ENCODE measurements around the gene ANOS1. TPM values are rescaled to one million over a fixed set of nuclear protein-coding genes. Genes with fewer than 3 reads are reported as not detected.

The ANOS1 gene
- total RNA-seq, 1 experiment from 2014 or later: 24.8 TPM

DNA sequence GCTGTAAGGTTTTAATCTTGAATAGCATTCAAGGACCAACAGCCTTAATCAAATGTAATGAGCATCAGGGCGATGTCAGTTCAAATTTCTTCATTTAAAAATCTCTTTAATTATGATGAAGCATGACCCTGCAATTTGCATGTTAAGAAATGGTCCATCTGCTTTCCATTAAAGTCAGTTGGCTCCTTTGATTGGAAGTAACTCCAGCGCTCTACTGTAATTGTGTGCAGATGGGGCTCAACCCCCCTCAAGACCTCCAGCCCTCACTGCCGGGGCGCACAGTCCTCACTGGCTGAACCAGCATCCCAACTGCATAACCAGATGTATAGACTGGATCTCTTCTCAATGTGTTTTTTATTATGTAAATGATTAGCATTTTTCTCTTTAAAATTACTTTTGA is 140.4 kb downstream of the ANOS1 start:
- Mint-ChIP-seq H3K4me3 (no peak overlapping the region), H3K27me3 (ENCODE audit: low read depth) (no peaks in the 10 kb centered on the region), H3K9me3 (no peaks in the 10 kb centered on the region), H3K27ac (no peak overlapping the region), H3K36me3 (peaks cover 16% of the 10 kb centered on the region), H3K4me1 (peaks cover 31% of the 10 kb centered on the region)
- TF ChIP-seq NFYB (CRISPR knock-in tag; conservative IDR thresholded peaks at IDR 0.05; ENCODE audit: low read depth): no peak
- ChIA-PET CTCF (no interaction called here), POLR2A (no interaction called here)
- DNase-seq (ENCODE audit: low spot score): no peak
- ATAC-seq: no peak

DNA sequence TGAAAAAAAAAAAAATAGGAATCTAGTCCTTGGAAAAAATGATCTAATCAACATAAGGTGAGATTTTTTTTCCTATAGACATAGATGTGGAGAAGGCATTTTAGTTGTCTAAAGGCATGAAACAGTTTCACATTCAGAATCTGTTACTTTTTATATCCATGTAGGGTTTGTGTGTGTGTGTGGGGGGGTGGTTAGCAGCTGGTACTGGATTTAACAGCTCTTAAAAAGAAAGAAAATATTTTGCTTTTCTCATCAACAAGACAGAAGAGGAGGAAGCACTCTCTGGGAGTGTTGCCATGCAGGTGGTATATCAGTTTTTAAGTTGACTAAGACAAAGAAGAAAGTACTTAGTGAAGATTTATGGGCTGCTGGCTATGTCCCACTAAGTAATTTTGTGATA is 145.0 kb downstream of the ANOS1 start:
- no peak for ATAC-seq
- Mint-ChIP-seq H3K27ac (no peak overlapping the region), H3K9me3 (no peaks in the 10 kb centered on the region), H3K4me3 (no peak overlapping the region), H3K27me3 (ENCODE audit: low read depth) (no peaks in the 10 kb centered on the region), H3K36me3 (peaks cover 15% of the 10 kb centered on the region), H3K4me1 (peaks cover 25% of the 10 kb centered on the region)
- no peak for DNase-seq (ENCODE audit: low spot score)
- TF ChIP-seq ZNF138 (CRISPR knock-in tag; conservative IDR thresholded peaks at IDR 0.05) (no peak), TP53 (CRISPR knock-in tag; IDR thresholded peaks at IDR 0.05) (no peak), ELF4 (CRISPR knock-in tag; IDR thresholded peaks at IDR 0.05; ENCODE audit: low read depth) (no peak), ZNF232 (CRISPR knock-in tag; IDR thresholded peaks at IDR 0.05) (no peak), ETV6 (CRISPR knock-in tag; IDR thresholded peaks at IDR 0.05) (no peak), GTF2I (CRISPR knock-in tag; conservative IDR thresholded peaks at IDR 0.05) (no peak), JAZF1 (CRISPR knock-in tag; IDR thresholded peaks at IDR 0.05) (no peak), EMX1 (CRISPR knock-in tag; IDR thresholded peaks at IDR 0.05) (no peak)
- TF ChIP-seq, protein P1, sequence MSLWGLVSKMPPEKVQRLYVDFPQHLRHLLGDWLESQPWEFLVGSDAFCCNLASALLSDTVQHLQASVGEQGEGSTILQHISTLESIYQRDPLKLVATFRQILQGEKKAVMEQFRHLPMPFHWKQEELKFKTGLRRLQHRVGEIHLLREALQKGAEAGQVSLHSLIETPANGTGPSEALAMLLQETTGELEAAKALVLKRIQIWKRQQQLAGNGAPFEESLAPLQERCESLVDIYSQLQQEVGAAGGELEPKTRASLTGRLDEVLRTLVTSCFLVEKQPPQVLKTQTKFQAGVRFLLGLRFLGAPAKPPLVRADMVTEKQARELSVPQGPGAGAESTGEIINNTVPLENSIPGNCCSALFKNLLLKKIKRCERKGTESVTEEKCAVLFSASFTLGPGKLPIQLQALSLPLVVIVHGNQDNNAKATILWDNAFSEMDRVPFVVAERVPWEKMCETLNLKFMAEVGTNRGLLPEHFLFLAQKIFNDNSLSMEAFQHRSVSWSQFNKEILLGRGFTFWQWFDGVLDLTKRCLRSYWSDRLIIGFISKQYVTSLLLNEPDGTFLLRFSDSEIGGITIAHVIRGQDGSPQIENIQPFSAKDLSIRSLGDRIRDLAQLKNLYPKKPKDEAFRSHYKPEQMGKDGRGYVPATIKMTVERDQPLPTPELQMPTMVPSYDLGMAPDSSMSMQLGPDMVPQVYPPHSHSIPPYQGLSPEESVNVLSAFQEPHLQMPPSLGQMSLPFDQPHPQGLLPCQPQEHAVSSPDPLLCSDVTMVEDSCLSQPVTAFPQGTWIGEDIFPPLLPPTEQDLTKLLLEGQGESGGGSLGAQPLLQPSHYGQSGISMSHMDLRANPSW (CRISPR knock-in tag; conservative IDR thresholded peaks at IDR 0.05; ENCODE audit: low read depth): no peak
- TF ChIP-seq, protein P2, sequence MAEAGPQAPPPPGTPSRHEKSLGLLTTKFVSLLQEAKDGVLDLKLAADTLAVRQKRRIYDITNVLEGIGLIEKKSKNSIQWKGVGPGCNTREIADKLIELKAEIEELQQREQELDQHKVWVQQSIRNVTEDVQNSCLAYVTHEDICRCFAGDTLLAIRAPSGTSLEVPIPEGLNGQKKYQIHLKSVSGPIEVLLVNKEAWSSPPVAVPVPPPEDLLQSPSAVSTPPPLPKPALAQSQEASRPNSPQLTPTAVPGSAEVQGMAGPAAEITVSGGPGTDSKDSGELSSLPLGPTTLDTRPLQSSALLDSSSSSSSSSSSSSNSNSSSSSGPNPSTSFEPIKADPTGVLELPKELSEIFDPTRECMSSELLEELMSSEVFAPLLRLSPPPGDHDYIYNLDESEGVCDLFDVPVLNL (CRISPR knock-in tag; IDR thresholded peaks at IDR 0.05; ENCODE audit: borderline replicate concordance, low read depth): no peak
- TF ChIP-seq, protein P3, sequence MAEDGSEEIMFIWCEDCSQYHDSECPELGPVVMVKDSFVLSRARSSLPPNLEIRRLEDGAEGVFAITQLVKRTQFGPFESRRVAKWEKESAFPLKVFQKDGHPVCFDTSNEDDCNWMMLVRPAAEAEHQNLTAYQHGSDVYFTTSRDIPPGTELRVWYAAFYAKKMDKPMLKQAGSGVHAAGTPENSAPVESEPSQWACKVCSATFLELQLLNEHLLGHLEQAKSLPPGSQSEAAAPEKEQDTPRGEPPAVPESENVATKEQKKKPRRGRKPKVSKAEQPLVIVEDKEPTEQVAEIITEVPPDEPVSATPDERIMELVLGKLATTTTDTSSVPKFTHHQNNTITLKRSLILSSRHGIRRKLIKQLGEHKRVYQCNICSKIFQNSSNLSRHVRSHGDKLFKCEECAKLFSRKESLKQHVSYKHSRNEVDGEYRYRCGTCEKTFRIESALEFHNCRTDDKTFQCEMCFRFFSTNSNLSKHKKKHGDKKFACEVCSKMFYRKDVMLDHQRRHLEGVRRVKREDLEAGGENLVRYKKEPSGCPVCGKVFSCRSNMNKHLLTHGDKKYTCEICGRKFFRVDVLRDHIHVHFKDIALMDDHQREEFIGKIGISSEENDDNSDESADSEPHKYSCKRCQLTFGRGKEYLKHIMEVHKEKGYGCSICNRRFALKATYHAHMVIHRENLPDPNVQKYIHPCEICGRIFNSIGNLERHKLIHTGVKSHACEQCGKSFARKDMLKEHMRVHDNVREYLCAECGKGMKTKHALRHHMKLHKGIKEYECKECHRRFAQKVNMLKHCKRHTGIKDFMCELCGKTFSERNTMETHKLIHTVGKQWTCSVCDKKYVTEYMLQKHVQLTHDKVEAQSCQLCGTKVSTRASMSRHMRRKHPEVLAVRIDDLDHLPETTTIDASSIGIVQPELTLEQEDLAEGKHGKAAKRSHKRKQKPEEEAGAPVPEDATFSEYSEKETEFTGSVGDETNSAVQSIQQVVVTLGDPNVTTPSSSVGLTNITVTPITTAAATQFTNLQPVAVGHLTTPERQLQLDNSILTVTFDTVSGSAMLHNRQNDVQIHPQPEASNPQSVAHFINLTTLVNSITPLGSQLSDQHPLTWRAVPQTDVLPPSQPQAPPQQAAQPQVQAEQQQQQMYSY (CRISPR knock-in tag; IDR thresholded peaks at IDR 0.05): no peak
- ChIA-PET POLR2A (no interaction called here), CTCF (interaction anchor here (0.7 kb wide), 1 partner anchor 223 kb away, joined by 3 read pairs; no protein-coding TSS in a partner anchor)

DNA sequence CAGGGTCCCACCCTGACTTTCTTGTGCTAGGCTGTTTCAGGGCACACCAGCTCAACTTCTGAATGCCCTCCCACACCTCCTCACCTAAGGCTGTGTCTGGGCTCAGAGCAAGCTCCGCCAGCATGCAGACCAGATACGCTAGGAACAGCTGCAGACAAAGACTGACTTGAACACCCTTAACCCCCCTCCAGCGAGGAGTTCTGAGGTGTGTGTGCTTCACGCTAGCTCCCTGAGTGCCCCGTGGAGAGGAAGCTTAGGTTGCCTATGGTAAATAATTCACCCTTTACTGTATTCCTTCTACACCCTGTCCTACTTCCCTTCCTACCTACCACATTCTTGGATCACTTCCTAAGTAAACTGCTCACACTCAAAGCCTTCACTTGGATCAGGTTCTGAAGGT is 152.3 kb downstream of the ANOS1 start:
- CTCF ChIA-PET: no interaction called here
- H3K27me3 Mint-ChIP-seq (ENCODE audit: low read depth): no peaks in the 10 kb centered on the region
- H3K4me1 Mint-ChIP-seq: peaks cover 4% of the 10 kb centered on the region; the same call in 1 of the 2 replicates
- H3K27ac Mint-ChIP-seq: no peak overlapping the region; the same call in 1 of the 2 replicates
- no peaks in the 10 kb centered on the region for H3K9me3 Mint-ChIP-seq
- POLR2A ChIA-PET: no interaction called here
- ATAC-seq: peak; percentile 73; the same call in 1 of the 2 replicates
- no peaks in the 10 kb centered on the region for H3K36me3 Mint-ChIP-seq
- H3K4me3 Mint-ChIP-seq: no peak overlapping the region
- DNase-seq (ENCODE audit: low spot score): no peak
- TF ChIP-seq, protein P4, sequence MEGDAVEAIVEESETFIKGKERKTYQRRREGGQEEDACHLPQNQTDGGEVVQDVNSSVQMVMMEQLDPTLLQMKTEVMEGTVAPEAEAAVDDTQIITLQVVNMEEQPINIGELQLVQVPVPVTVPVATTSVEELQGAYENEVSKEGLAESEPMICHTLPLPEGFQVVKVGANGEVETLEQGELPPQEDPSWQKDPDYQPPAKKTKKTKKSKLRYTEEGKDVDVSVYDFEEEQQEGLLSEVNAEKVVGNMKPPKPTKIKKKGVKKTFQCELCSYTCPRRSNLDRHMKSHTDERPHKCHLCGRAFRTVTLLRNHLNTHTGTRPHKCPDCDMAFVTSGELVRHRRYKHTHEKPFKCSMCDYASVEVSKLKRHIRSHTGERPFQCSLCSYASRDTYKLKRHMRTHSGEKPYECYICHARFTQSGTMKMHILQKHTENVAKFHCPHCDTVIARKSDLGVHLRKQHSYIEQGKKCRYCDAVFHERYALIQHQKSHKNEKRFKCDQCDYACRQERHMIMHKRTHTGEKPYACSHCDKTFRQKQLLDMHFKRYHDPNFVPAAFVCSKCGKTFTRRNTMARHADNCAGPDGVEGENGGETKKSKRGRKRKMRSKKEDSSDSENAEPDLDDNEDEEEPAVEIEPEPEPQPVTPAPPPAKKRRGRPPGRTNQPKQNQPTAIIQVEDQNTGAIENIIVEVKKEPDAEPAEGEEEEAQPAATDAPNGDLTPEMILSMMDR (IDR thresholded peaks at IDR 0.05): no peak
- TF ChIP-seq ZNF416 (CRISPR knock-in tag; IDR thresholded peaks at IDR 0.05) (no peak), FOXP1 (CRISPR knock-in tag; IDR thresholded peaks at IDR 0.05; ENCODE audit: borderline replicate concordance) (no peak), NFE2L1 (CRISPR knock-in tag; IDR thresholded peaks at IDR 0.05) (no peak)
- TF ChIP-seq, protein P5, sequence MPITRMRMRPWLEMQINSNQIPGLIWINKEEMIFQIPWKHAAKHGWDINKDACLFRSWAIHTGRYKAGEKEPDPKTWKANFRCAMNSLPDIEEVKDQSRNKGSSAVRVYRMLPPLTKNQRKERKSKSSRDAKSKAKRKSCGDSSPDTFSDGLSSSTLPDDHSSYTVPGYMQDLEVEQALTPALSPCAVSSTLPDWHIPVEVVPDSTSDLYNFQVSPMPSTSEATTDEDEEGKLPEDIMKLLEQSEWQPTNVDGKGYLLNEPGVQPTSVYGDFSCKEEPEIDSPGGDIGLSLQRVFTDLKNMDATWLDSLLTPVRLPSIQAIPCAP (CRISPR knock-in tag; IDR thresholded peaks at IDR 0.05): no peak
- TF ChIP-seq, protein P6, sequence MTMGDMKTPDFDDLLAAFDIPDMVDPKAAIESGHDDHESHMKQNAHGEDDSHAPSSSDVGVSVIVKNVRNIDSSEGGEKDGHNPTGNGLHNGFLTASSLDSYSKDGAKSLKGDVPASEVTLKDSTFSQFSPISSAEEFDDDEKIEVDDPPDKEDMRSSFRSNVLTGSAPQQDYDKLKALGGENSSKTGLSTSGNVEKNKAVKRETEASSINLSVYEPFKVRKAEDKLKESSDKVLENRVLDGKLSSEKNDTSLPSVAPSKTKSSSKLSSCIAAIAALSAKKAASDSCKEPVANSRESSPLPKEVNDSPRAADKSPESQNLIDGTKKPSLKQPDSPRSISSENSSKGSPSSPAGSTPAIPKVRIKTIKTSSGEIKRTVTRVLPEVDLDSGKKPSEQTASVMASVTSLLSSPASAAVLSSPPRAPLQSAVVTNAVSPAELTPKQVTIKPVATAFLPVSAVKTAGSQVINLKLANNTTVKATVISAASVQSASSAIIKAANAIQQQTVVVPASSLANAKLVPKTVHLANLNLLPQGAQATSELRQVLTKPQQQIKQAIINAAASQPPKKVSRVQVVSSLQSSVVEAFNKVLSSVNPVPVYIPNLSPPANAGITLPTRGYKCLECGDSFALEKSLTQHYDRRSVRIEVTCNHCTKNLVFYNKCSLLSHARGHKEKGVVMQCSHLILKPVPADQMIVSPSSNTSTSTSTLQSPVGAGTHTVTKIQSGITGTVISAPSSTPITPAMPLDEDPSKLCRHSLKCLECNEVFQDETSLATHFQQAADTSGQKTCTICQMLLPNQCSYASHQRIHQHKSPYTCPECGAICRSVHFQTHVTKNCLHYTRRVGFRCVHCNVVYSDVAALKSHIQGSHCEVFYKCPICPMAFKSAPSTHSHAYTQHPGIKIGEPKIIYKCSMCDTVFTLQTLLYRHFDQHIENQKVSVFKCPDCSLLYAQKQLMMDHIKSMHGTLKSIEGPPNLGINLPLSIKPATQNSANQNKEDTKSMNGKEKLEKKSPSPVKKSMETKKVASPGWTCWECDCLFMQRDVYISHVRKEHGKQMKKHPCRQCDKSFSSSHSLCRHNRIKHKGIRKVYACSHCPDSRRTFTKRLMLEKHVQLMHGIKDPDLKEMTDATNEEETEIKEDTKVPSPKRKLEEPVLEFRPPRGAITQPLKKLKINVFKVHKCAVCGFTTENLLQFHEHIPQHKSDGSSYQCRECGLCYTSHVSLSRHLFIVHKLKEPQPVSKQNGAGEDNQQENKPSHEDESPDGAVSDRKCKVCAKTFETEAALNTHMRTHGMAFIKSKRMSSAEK (CRISPR knock-in tag; IDR thresholded peaks at IDR 0.05; ENCODE audit: borderline replicate concordance): no peak
- TF ChIP-seq, protein P7, sequence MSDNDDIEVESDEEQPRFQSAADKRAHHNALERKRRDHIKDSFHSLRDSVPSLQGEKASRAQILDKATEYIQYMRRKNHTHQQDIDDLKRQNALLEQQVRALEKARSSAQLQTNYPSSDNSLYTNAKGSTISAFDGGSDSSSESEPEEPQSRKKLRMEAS (CRISPR knock-in tag; IDR thresholded peaks at IDR 0.05): no peak
